Large intestine (tissue), 12 donors: ENCODE data around the gene ROGDI. TPM values are rescaled to one million over a fixed set of nuclear protein-coding genes. Genes with fewer than 3 reads are reported as not detected.

ENCODE experiments used
- DNase-seq, 2 donors: peaks; one replicate each; pipeline versions ENCODE4 v3.0.0 to v3.0.0-alpha.2; 2013
- H3K27ac ChIP-seq: one replicate; pipeline ENCODE4 v1.5.1; 2013; ENCODE audit warnings: low read length
- H3K27me3 ChIP-seq: 2 replicates; pipeline ENCODE4 v1.6.1; 2013; ENCODE audit warnings: low read length; ENCODE audit not compliant: control insufficient read depth, insufficient read depth
- H3K36me3 ChIP-seq: 2 replicates; pipeline ENCODE4 v1.6.1; 2013; ENCODE audit warnings: low read length; ENCODE audit not compliant: control insufficient read depth, insufficient read depth
- H3K4me1 ChIP-seq: one replicate; pipeline ENCODE4 v1.6.1; 2013; ENCODE audit warnings: low read length; ENCODE audit not compliant: control insufficient read depth, insufficient read depth
- H3K4me3 ChIP-seq: one replicate; pipeline ENCODE4 v1.5.1; 2013; ENCODE audit warnings: low read length
- H3K9me3 ChIP-seq: one replicate; pipeline ENCODE4 v1.6.1; 2013; ENCODE audit warnings: mild to moderate bottlenecking, low read depth, low read length, moderate library complexity; ENCODE audit not compliant: control insufficient read depth
- WGBS: methylation state at CpG from one replicate; pipeline ENCODE4 v1.1.5; 2013; ENCODE audit warnings: low lambda C conversion rate; ENCODE audit not compliant: insufficient coverage; 5-methylcytosine and 5-hydroxymethylcytosine counted together
- long read RNA-seq, 11 donors: transcript quantifications; one replicate each; lab custom pipeline, GENCODE V29; 2026
- polyA plus RNA-seq: library from polyadenylated mRNA; unstranded; fragments of 120-200 nt; gene quantifications from one replicate; pipeline ENCODE4 v1.2.1, GENCODE V29; 2013

ROGDI gene, protein sequence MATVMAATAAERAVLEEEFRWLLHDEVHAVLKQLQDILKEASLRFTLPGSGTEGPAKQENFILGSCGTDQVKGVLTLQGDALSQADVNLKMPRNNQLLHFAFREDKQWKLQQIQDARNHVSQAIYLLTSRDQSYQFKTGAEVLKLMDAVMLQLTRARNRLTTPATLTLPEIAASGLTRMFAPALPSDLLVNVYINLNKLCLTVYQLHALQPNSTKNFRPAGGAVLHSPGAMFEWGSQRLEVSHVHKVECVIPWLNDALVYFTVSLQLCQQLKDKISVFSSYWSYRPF
- 28.9 TPM for polyA plus RNA-seq
- long read RNA-seq, donor 1, transcript ROGDI-201 (11 exons, 1,735 nt) = major isoform, 12 of 15 reads
- long read RNA-seq, donor 1, partial matches to known transcripts = 0 of 15 reads
- long read RNA-seq, donor 1, other reads (novel, unspliced or antisense) = 0 of 15 reads
- long read RNA-seq, donor 2, transcript ROGDI-201 (11 exons, 1,735 nt) = major isoform, 8 of 10 reads
- long read RNA-seq, donor 2, partial matches to known transcripts = 0 of 10 reads
- long read RNA-seq, donor 2, other reads (novel, unspliced or antisense) = 0 of 10 reads
- long read RNA-seq, donor 3 = 0 reads
- long read RNA-seq, donor 4, partial matches to known transcripts = 0 of 2 reads
- long read RNA-seq, donor 4, other reads (novel, unspliced or antisense) = 0 of 2 reads
- long read RNA-seq, donor 5, transcript ROGDI-201 (11 exons, 1,735 nt) = major isoform, 7 of 7 reads
- long read RNA-seq, donor 5, partial matches to known transcripts = 0 of 7 reads
- long read RNA-seq, donor 5, other reads (novel, unspliced or antisense) = 0 of 7 reads
- long read RNA-seq, donor 6, transcript ROGDI-201 (11 exons, 1,735 nt) = major isoform, 6 of 14 reads
- long read RNA-seq, donor 6, partial matches to known transcripts = 5 of 14 reads
- long read RNA-seq, donor 6, other reads (novel, unspliced or antisense) = 0 of 14 reads
- long read RNA-seq, donor 7, partial matches to known transcripts = 0 of 4 reads
- long read RNA-seq, donor 7, other reads (novel, unspliced or antisense) = 0 of 4 reads
- long read RNA-seq, donor 8, partial matches to known transcripts = 0 of 4 reads
- long read RNA-seq, donor 8, other reads (novel, unspliced or antisense) = 0 of 4 reads
- long read RNA-seq, donor 9, partial matches to known transcripts = 7 of 10 reads
- long read RNA-seq, donor 9, other reads (novel, unspliced or antisense) = 0 of 10 reads
- long read RNA-seq, donor 10, transcript ROGDI-201 (11 exons, 1,735 nt) = major isoform, 5 of 8 reads
- long read RNA-seq, donor 10, partial matches to known transcripts = 0 of 8 reads
- long read RNA-seq, donor 10, other reads (novel, unspliced or antisense) = 0 of 8 reads
- long read RNA-seq, donor 11, partial matches to known transcripts = 0 of 2 reads
- long read RNA-seq, donor 11, other reads (novel, unspliced or antisense) = 0 of 2 reads

- Histone ChIP-seq H3K27me3 (no peaks in the 10 kb centered on the region), H3K36me3 (peaks cover 53% of the 10 kb centered on the region), H3K4me1 (peaks cover 20% of the 10 kb centered on the region), H3K27ac (peak within 1 kb of the TSS; percentile 77), H3K4me3 (peak within 1 kb of the TSS; percentile 51), H3K9me3 (no peaks in the 10 kb centered on the region)
- no CpG with 5 or more reads among the region's 70 CpGs for WGBS
- DNase-seq = peak; percentile 86 to 94
These were observed at the start of gene ROGDI for GRCh38 chr16:4801962-4802658. TSS of gene ROGDI (minus strand) at chr16:4802633. CDS start at chr16:4802571, 62 bp downstream.

GRCh38 chr16:4850211-4850610 lies 47.8 kb upstream of the ROGDI start:
- Histone ChIP-seq H3K9me3 (no peaks in the 10 kb centered on the region), H3K27me3 (no peaks in the 10 kb centered on the region), H3K36me3 (peaks cover 20% of the 10 kb centered on the region), H3K27ac (no peak overlapping the region), H3K4me1 (peaks cover 14% of the 10 kb centered on the region), H3K4me3 (peak overlapping the region; percentile 3)
- DNase-seq = no peak
- no CpG with 5 or more reads among the region's 3 CpGs for WGBS

GRCh38 chr16:4847774-4848587 lies 45.5 kb upstream of the ROGDI start:
- peaks cover 14% of the 10 kb centered on the region for H3K4me1 ChIP-seq
- H3K9me3 ChIP-seq = no peaks in the 10 kb centered on the region
- H3K27me3 ChIP-seq = no peaks in the 10 kb centered on the region
- H3K27ac ChIP-seq = peak overlapping the region; percentile 81
- H3K36me3 ChIP-seq = peaks cover 16% of the 10 kb centered on the region
- H3K4me3 ChIP-seq = peak overlapping the region; percentile 51
- WGBS = no CpG with 5 or more reads among the region's 83 CpGs
- peak in 1 of 2 donors; percentile 69 for DNase-seq

DNA sequence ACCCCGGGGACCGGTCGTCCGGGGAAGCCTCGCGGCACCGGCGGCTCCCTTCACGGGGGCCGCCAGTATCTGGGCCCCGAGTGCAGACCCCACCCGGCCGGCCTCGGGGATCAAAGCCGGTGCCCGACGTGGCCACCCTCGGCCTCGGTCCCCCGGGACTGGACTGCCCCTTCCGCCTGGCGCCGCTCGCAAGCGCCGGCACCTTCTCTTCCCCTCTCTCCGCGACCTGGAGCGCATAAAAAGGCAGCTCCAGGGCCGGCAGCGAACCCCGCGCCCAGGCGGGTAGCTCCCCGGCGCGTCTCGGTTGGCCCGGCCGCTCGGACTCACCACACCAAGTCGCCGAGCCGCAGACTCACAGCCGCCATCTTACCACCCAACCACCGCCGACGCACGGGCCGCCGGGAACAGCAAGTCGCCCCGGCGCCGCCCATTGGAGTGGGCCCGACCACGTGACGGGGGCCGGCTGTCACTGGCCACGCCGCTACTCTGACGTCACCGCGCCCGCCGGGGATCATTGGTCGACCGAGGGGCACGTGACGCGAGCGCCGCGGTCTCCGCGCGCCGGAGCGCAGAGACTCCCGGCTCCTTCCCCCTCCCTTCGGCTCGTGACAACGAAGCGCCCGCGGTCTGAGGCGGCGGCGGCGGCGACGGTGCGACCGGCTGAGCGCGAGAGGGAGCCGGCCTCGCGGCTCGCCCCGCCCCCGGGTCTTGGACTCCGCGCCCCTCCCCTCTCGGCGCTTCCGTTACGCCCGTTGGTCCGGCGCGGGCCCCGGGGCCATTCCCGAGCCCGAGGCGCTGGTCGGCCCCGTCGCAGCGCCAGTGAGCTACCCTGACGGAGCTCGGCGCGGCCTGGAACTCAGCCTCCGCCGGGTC lies 44.7 kb upstream of the ROGDI start, which contains the start of the genes GLYR1 and UBN1:
TSS of gene GLYR1 (minus strand) at position 388 of the 873 bp plus-strand sequence. CDS start at position 365, 23 bp downstream.
TSS of gene UBN1 (plus strand) at position 581 of the 873 bp plus-strand sequence. CDS start 5,437 bp downstream, outside the sequence.
- H3K27ac ChIP-seq = peak within 1 kb of the TSS; percentile 92
- peaks cover 14% of the 10 kb centered on the region for H3K4me1 ChIP-seq
- H3K9me3 ChIP-seq = no peaks in the 10 kb centered on the region
- peaks cover 21% of the 10 kb centered on the region for H3K36me3 ChIP-seq
- H3K27me3 ChIP-seq = no peaks in the 10 kb centered on the region
- H3K4me3 ChIP-seq = peak within 1 kb of the TSS; percentile 92
- DNase-seq = peak; percentile 98 to 99
- no CpG with 5 or more reads among the region's 126 CpGs for WGBS

DNA sequence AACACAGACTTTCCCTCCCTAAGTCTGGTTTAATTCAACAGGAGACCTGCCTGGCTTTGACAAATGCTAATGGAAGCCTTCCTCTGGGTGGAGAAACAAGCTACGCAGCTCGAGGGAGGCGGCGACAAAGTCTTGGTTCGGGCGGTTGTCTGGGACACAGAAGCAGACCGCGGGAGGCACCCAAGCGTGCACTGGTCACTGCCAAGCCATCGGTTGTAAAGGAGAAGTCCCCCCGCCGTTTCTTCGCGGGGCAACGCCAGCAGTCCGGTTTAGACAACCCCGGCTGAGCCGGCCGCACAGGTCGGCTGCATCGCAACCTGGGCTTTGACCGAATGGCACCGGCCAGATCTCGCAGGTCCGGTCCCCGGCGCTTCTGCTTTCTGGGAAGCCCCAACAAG lies 44.1 kb upstream of the ROGDI start:
- WGBS = no CpG with 5 or more reads among the region's 27 CpGs

DNA sequence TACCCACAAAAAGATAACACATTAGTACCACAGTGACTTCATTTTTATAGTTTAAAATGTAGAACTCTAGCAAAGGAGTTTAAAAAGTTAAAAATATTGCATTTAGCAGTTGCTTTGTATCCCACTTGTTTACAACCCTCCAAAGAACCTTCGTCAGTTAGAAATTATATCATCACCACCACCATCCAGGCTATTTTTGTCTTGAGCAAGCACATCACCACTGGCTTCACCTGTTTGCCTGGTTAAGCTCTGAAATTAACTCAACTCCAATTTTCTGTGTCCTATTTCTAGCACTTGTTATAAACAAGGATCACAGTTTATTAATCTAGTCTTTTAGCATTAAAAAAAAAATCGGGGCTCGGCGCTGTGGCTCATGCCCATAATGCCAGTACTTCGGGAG lies 38.6 kb upstream of the ROGDI start:
- DNase-seq = no peak
- no peaks in the 10 kb centered on the region for H3K9me3 ChIP-seq
- H3K27ac ChIP-seq = no peak overlapping the region
- H3K36me3 ChIP-seq = peaks cover 70% of the 10 kb centered on the region
- no peak overlapping the region for H3K4me3 ChIP-seq
- H3K27me3 ChIP-seq = no peaks in the 10 kb centered on the region
- no CpG with 5 or more reads among the region's 5 CpGs for WGBS
- peaks cover 3% of the 10 kb centered on the region for H3K4me1 ChIP-seq

More for the DNA sequence above, 44.1 kb upstream of the ROGDI start:
- H3K4me1 ChIP-seq = peaks cover 14% of the 10 kb centered on the region
- DNase-seq = peak; percentile 48 to 68
- peaks cover 25% of the 10 kb centered on the region for H3K36me3 ChIP-seq
- H3K4me3 ChIP-seq = peak overlapping the region; percentile 92
- peak overlapping the region; percentile 92 for H3K27ac ChIP-seq
- no peaks in the 10 kb centered on the region for H3K27me3 ChIP-seq
- H3K9me3 ChIP-seq = no peaks in the 10 kb centered on the region

DNA sequence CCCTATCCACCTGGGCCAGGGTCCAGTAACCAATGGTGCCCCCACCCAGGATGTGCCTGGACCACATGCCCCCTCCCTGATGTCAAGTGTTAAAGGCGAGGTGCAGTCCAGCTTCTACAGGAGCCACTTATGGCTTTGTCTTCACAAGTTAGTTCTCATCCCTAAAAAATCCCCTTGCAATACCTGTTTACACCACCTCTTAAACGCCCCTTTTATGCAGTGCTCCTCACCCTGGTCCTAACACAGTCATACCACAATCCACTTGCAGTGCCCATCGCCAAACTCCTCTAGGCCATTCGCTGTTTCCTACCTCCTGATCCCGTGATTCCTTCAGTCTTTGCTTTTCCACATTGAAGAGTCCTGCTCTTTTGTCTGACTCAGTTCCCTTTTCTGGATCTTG lies 37.5 kb upstream of the ROGDI start:
- no peak overlapping the region for H3K27ac ChIP-seq
- no peaks in the 10 kb centered on the region for H3K4me1 ChIP-seq
- H3K4me3 ChIP-seq = no peak overlapping the region
- peaks cover 78% of the 10 kb centered on the region for H3K36me3 ChIP-seq
- no peaks in the 10 kb centered on the region for H3K9me3 ChIP-seq
- WGBS = no CpG with 5 or more reads among the region's 5 CpGs
- no peak for DNase-seq
- H3K27me3 ChIP-seq = no peaks in the 10 kb centered on the region

GRCh38 chr16:4837733-4838501 lies 35.5 kb upstream of the ROGDI start:
- Histone ChIP-seq H3K9me3 (no peaks in the 10 kb centered on the region), H3K36me3 (peaks cover 72% of the 10 kb centered on the region), H3K4me1 (peaks cover 5% of the 10 kb centered on the region), H3K4me3 (no peak overlapping the region), H3K27me3 (no peaks in the 10 kb centered on the region), H3K27ac (no peak overlapping the region)
- WGBS = no CpG with 5 or more reads among the region's 13 CpGs
- DNase-seq = no peak
